Stimulated activated CD8-positive, alpha-beta memory T cell treated with anti-CD3 and anti-CD28 coated beads, Interleukin-15, amount 100 ng/mL, for 4 hours (primary cell): ENCODE measurements around the gene SLC25A2.
"Not testable (repeated sequence)": the region's sequence is repeated elsewhere in the genome, so short reads cannot be mapped to it uniquely, and the experiment has no call there.

Experiments
- DNase-seq, 2 donors: peaks; one replicate each; pipeline ENCODE4 v3.0.0-alpha.2; 2020; ENCODE audit warnings: low read depth in 2 of 2

Gene SLC25A2

GRCh38 chr5:141316963-141317362, 13.1 kb upstream of the SLC25A2 start:
- DNase-seq = not testable (repeated sequence)

- no peak for DNase-seq
Measured at GRCh38 chr5:141313711-141314110, 9.9 kb upstream of the SLC25A2 start.

DNA sequence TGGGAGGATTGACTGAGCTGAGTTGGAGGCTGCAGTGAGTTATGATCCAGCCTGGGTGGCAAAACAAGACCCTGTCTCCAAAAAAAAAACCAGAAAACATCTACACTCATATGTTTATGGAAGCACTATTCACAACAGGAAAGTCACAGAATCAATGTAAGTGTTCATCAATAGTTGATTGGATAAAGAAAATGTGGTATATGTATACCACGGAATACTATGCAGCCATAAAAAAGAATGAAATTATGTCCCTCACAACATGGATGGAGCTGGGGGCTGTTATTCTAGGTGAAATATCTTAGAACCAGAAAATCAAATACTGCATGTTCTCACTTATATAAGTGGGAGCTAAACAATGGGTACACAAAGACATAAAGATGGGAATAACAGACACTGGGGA, 2.8 kb upstream of the SLC25A2 start:
- no peak for DNase-seq

DNA sequence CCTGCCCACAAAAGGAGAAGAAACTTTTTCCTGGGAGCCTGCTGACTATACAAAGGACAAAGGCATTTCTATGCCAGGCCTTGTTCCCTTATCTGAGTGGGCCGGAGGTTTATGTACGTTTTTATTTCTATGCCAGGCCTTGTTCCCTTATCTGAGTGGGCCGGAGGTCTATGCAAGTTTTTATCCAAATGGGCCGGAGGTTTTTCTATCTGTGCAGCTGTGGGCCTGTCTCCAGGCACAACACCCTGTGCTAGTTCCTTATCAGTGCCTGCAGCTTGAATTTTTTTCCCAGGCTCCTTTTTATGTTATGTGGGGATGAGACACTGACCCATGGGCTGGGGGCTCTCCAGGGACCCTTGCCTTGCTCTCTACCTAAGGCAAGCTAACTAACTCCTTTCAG, 5.5 kb downstream of the SLC25A2 start:
- DNase-seq = no peak

DNA sequence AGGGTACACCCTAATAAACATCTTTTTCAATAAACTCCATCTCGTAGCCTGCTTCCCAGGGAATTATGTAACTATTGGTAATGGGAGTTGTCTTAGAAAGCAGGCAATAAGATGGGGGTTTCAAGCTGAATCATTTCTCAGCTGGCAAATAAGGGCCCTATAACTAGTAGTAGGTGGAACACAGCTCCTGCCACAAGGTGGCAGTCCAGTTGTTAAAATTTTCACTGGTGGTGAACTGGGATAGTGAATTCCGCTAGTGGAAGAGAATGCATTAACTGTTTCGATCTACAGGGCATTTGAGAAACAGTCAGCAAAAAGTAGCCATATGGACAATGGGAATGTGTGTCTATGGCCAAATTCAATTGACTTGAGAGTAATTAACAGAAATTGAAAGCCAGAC, 30.9 kb downstream of the SLC25A2 start:
- no peak for DNase-seq

GRCh38 chr5:141269195-141269594, 34.7 kb downstream of the SLC25A2 start:
- DNase-seq = no peak

- no peak for DNase-seq
Measured at GRCh38 chr5:141261238-141261546, 42.7 kb downstream of the SLC25A2 start.

- DNase-seq = no peak
Measured at GRCh38 chr5:141260458-141261237, 43.2 kb downstream of the SLC25A2 start.

GRCh38 chr5:141258948-141259347, 44.9 kb downstream of the SLC25A2 start:
- no peak for DNase-seq

- DNase-seq = no peak
Measured at GRCh38 chr5:141258464-141258863, 45.4 kb downstream of the SLC25A2 start.
